Activated effector memory CD4-positive, alpha-beta T cell treated with anti-CD3 and anti-CD28 coated beads, Interleukin-2, amount 50 U/mL, for 16 hours (primary cell): ENCODE data around the gene LRP1-AS.
"Not testable (repeated sequence)": the region's sequence is repeated elsewhere in the genome, so short reads cannot be mapped to it uniquely, and the experiment has no call there.

Experiments used
- DNase-seq: peaks from one replicate; pipeline ENCODE4 v3.0.0-alpha.2; 2020

The LRP1-AS gene

DNA sequence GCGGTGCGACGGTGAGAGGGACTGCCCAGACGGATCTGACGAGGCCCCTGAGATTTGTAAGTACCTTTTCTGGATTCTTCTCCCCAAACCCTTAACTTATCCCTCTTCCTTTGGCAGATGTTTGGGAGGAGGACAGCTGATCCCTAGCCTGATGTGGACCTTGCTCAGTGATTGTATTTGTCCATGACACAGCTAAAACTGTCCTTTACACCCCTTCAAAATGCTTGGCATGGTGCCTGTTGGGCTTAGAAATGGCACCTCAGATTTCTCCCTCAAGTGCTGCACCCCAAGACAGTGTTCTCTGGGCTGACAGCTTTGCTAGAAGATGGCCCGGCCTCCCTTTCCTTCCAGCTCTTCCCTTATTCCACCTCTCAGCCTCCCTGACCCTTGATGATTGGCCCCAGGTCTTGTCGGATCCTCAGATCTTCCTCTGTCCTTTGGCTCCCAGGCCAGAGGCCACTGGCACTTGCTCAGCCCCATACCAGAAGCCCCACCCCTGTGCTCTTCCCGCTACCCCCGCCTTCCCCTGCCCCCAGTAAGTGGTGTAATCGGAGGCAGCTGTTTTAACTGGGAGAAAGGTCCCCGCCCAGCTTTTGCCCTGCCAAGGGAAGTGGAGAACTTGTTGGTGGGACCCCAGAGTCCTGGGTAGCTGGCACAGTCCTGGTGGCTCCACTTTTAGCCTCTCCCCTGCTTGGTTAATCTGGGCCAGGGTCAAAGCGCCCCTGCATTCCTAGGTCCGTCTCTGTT, 8.7 kb downstream of the LRP1-AS start:
- DNase-seq, result no peak

DNA sequence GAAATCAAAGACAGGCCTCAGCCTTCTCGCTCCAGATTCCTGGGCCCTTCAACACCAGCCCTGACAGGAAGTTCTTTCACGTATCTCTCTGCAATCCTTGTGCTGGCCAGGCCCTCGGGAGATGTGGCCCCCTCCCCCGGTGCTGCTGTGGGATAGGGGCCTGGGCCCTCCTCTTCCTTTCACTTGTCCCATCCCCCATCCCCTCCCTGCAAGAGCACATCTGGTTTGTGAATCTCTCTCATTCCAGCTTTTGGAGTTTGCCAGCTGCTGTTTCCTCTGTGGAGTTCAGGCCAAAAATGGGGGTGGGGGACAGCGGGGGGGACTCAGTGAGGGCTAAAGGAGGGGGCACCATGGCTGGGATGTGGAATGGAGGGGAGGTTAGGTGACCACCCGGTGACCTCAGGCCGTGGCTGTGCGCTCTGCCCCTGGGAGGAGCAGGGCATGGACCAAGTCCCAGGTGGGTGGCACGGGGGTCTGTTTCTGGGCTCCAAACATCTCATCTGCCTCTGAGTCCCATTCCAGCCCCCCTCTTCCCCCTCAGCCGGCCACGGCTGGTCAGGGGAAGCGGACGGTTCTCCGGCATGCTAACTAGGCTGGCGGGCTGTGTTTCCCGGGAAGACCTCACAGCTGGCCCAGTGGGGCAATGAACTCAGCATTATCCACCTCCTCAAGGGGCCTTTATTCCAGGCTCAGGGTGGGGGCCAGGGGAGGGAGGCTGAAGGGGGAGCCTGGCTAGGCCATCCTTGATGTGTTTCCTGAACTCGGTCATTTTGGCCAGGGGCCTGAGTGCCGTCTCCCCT, 11.7 kb downstream of the LRP1-AS start:
- DNase-seq, result no peak

GRCh38 chr12:57134949-57135348, 12.5 kb downstream of the LRP1-AS start:
- no peak for DNase-seq

GRCh38 chr12:57133916-57134315, 13.5 kb downstream of the LRP1-AS start:
- no peak for DNase-seq

DNA sequence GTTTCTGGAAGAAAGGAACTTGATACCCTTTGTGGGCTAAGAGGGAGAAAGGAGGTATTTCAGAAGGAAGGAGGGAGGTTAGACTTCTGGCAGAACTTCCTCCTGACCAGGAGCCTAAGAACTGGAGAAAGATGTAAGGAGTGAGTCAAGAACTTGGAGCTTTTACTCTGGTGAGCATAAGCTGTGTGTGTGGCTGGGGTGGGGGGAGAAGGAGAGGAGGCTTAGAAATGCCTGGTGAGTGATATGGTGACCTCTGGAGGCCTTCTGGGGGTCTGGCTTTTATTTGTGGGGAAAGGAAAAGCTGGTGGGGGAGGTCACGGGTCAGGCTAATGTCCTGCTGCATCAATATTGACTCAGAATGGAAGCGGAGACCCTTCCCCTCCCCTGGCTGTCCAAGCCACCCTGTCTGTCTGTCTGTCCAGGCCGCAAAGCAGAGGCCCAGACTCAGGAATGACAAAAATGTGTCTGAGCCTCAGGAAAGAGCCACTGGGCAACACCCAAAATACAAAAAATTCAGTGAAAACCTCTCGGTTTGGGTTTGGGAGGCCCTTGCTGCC, 14.3 kb downstream of the LRP1-AS start:
- DNase-seq, result no peak

GRCh38 chr12:57131896-57132744, 15.3 kb downstream of the LRP1-AS start:
- DNase-seq, result no peak

- DNase-seq, result no peak
Observed at GRCh38 chr12:57130941-57131340, 16.5 kb downstream of the LRP1-AS start.

DNA sequence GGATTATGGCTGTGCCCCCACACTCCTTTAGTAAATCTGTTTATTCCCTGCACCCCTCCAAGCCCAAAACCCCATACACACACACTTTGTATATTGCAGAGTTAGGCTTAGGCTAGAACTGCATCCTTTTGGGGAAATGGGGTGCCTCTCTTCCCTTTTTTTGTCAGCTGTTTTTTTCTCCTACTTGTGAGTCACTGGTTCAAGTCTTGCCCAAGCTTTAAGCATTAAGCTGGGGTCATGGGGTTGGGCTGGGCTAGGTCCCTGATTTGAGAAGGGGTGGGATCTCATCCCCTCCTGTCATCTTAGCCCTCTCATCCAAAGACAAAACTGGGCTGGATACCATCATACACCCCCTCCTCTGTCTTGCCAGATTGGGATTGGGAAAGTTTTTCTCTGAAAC, 17.5 kb downstream of the LRP1-AS start:
- no peak for DNase-seq

DNA sequence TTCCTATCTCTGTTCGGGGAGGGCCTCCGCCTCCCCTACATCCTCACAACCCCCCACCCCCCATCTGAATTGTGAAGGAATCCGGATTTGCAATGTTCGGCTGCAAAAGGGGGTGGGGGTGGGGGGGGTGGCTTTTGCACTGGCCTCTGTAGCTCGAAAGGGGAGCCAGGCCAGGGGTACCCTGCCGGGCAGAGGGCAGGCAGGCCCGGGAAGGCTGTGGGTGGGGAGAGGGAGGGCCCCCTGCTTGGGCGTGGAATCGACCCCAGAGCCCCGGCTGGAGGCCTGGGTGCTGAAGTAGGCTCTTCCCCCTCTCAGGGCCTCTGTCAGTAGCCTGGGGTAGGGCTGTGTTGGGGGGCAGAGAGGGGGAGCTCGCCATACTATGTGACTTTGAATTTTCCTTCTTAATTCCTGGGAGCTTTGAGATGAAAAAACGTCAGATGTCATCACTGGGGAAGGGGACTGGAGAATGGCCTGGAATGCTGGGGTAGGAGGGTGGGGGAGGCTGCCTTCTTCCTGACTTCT, 18.0 kb downstream of the LRP1-AS start:
- no peak for DNase-seq

- no peak for DNase-seq
Observed at GRCh38 chr12:57128519-57129247, 18.7 kb downstream of the LRP1-AS start.

DNA sequence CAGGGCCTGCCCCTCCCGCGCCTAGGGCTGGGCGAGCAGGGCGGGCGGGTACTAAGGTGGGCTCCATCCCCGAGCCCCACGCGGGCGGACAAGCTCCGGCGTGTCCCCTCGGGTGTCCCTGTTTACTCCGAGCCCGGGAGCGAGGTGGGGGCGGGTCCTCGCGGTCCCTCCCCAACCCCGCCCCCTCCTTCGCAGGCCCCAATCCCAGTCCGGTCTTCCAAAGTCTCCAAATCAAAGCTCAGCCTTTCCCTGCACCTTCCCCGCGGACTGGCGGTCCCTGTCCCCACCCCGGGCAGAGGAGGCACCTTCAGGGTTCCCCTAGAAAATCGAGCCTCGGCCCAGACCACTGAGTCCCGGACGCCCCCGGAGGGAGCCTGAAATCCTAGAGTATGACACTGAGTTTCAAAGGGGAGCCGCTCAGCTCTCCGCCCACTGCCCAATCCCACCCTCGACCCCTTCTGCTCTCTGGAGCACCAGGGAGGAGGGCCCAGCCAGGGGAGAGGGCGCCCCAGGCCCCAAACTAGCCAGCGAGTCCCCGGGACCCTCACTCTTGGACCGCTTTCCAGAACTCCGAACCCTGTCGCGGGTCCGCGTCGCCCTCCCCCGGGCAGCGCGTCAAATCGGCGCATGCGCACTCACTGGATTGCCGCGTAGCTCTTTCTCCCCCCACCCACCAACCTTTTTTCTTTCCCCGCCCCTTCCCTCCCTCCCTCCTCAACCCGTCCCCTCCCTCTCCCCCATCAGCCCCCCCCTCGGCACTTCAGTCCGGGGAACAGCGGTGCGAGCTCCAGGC, 19.5 kb downstream of the LRP1-AS start, which contains the start of gene LRP1:
Gene LRP1 (plus strand): TSS at position 758 of the 793 bp plus-strand sequence. CDS start 482 bp downstream, outside the sequence.
- DNase-seq, result peak; percentile 91

DNA sequence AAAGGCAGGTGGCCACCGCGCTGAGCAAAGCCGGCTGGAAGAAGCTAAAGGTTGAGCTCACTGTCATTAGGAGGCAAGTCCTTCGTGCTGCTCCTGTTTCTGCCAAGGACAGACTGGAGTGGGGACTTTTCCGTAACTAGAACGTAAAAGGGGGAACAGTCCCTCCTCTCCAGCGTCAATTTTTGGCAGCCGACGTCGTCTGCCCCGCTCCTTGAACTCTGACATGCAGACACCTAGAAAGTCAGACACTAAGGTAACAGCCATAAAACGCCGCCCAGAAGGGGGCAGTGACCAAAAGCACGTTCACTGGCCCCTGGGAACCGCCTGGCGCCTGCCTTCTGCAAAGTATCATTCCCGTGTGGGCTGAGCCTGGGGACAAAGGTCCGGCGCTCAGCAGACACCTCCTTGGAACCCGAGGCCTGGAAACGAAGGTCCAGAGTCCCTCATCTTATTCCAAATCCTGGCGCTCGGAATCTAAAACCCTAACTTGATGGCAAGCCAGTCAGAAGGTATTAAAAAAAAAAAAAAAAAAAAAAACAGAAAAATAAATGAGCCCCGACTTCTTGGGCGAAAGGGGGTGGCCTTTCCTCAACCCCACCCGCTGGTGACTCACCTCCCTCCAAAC, 20.2 kb downstream of the LRP1-AS start:
- DNase-seq, result peak; percentile 76

DNA sequence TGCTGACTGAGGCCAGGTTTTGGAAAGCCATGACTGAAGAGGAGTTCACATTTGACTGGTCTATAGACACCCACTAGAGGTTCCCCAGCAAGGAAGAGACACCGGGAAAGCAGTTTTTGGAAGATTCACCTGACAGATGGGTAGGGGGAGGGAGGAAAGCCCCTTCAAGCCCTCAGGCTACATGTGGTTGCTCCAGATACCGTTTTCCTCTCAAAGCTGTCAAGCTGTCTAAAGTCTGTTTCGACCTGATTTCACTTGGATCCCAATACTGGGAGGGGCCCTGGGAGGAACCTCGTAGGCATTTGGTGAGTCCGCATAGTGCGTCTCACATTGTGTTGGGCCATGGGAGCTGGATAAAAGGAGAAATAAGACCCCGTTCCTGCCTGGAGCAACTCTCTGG, 20.9 kb downstream of the LRP1-AS start:
- DNase-seq, result no peak

DNA sequence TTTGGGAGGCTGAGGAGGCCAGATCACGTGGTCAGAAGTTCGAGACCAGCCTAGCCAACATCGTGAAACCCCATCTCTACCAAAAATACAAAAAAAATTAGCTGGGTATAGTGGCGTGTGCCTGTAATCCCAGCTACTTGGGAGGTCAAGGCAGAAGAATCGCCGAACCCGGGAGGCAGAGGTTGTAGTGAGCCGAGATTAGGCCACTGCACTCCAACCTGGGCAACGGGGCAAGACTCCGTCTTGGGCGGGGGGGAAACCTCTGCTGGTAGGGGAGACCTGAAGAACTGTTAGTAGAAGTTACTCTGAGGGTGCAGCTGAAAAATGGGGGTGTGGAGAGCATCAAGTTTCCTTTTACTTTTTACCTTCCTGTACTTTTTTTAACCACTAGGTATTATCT, 21.4 kb downstream of the LRP1-AS start:
- DNase-seq, result no peak

DNA sequence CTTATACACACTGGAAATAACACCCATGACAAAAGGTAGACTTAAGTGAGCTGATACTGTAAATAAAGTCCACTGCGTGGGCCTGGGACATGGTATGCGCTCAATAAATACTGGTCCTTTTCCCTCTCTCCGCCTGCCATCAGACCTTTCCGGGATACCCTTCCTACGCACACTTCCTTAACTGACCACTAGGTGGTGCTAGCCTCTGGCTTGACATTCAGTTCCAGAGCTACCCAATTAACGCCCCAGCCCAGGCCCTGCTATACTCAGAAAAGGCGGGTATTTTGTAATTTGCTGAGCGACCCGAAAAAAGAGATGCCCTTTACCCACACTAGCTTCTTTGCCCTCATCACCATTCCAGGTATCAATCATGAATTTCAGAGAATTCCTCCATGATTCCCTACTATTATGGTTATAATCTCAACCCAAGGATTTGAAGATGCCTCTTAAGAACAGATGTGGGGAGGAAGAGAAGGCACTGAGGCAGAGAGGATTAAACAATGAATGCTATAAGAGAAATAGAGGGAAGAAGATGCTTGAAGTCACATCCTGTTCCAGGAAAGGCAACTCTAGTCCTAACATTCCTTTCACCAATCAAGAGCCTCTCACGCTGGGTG, 23.1 kb downstream of the LRP1-AS start:
- DNase-seq, result peak; percentile 89

- DNase-seq, result no peak
Observed at GRCh38 chr12:57123813-57124212, 23.6 kb downstream of the LRP1-AS start.

DNA sequence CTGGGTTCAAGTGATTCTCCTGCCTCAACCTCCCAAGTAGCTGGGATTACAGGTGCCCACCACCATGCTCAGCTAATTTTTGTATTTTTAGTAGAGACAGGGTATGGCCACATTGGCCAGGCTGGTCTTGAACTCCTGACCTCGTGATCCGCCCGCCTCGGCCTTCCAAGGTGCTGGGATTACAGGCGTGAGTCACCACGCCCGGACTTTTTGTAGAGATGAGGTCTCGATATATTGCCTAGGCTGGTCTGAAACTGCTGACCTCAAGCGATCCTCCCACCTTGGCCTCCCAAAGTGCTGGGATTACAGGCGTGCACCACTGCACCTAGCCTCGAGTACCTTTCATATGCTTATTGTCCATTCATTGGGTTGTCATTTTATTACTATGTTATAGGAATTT, 26.7 kb downstream of the LRP1-AS start:
- not testable (repeated sequence) for DNase-seq

- no peak for DNase-seq
Observed at GRCh38 chr12:57119294-57120085, 27.9 kb downstream of the LRP1-AS start.

- no peak for DNase-seq
Observed at GRCh38 chr12:57118711-57119271, 28.6 kb downstream of the LRP1-AS start.
